LoVo (cell line): ENCODE results near the gene STOX2.

ENCODE experiments used
- DNase-seq: peaks from one replicate; pipeline ENCODE4 v3.0.0-alpha.2; 2016; ENCODE audit warnings: low spot score

STOX2 gene

DNA sequence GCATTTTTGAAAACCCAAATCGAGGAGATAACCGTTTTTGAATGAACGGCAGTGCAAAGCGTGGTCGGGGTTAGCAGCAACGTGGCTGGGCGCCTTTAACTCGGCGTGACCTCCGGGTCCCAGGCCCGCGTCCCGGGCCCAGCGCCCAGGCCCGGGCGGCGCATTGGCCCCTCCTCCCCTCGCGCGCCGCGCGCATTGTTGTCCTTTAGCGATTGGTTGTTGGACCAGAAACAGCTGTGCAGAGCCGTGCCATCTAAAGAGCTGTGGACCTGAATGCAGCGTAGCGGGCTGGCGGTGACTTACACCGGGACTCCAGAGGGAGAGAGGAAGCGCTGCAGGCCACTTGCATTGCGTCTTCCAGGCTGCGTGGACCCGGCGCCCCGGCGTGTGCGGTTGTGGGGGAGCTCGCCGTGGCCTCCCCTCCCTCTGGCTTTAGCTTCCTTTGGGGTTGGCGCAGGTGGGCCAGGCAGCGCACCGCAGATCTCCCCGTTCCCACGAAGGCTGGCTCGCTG lies at the start of gene STOX2:
Gene STOX2, plus strand, starts transcription at position 227 of the 512 bp plus-strand sequence. CDS start 1,484 bp downstream, outside the sequence.
- DNase-seq: no peak

- DNase-seq: no peak
Observed at GRCh38 chr4:183855323-183856190, 49.5 kb upstream of the STOX2 start.

GRCh38 chr4:183857040-183857439 lies 48.1 kb upstream of the STOX2 start:
- DNase-seq: no peak

DNA sequence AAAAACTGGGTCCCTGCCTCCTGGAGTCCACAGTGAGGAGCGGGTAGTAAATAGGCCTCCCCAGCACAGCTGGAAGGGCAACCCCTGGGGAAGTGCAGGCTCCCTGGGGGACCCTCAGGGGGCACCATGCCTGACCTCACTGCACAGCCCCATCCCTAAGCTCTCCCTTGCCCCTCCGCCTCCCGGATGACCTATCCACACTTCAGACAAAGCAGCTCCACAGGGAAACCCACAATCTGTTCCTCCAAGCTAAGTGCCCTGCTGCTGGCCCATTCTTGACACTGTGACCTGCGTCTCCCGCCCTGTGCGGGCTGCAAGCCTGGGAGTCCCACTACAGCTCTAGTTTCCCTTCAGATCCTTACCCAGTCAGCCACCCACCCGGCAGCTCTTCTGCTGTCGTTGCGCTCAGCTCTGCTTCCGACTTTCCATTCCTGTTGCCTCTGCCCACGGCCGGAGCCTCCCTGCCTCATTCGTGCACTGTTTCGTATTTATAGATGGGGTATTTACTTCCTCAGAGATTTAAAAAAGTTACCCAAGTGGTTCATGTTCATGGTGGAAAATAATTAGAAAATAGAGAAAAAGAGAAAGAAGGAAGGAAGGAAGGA lies 47.0 kb upstream of the STOX2 start:
- DNase-seq: no peak

- no peak for DNase-seq
Observed at GRCh38 chr4:183860119-183860518, 45.0 kb upstream of the STOX2 start.

DNA sequence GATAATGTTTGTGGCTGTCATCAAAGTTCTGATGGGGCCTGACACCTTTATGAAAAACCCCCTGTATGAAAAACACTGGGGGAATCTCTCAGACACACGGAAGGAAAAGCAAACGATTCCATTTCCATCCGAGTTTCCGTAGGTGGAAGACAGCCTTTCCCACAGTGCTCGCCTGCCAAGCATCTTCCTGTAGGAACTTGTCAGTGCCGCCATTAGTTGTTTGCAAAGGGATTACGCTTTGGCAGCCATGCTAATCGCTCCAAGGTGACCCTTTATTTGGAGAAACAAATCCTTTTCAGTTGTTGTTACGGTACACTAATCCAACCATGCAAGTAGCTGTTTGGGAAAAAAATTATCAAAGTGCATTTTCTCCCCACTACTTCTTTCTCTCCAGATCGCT lies 44.4 kb upstream of the STOX2 start:
- DNase-seq: no peak

DNA sequence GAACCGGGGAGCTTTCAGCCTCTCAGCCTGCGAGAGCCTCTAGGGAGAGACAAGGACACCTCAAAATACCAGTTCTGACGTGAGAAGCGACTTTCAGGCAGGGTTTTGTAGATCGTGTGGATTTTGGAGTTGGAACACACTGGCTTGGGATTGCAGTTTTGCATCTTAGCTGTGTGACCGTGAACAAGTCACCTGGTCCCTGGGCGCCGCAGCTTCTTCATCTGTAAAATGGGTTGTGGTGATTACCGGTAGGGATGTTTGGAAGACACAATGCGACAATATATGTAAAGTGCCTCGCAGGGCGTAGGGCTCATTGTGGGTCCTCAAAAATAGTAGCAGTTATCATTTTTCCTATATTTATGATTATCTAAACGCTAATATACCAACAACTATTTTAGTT lies 43.7 kb upstream of the STOX2 start:
- no peak for DNase-seq

- DNase-seq: no peak
Observed at GRCh38 chr4:183863155-183863825, 41.8 kb upstream of the STOX2 start.

GRCh38 chr4:183867247-183867646 lies 37.9 kb upstream of the STOX2 start:
- DNase-seq: no peak

- DNase-seq: no peak
Observed at GRCh38 chr4:183870997-183871396, 34.1 kb upstream of the STOX2 start.

DNA sequence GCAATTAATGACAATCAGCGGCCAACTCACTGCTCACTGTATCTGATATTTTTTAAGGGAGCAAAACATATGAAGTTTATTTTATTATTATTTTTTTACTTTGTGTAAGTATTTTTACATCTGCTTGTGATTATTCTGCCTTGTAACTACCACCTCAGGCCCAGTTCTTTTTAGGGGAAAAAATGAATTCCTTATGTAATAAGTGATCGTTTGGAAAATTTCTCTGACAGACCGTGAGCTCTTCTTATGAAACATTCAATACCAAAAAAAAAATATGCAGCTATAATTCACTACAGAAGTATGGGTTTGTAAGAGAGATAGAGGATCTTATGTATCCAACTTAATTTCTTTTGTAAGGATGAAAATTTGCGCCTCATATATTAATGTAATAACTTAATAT lies 33.5 kb upstream of the STOX2 start:
- DNase-seq: no peak

GRCh38 chr4:183872531-183872930 lies 32.6 kb upstream of the STOX2 start:
- DNase-seq: no peak

DNA sequence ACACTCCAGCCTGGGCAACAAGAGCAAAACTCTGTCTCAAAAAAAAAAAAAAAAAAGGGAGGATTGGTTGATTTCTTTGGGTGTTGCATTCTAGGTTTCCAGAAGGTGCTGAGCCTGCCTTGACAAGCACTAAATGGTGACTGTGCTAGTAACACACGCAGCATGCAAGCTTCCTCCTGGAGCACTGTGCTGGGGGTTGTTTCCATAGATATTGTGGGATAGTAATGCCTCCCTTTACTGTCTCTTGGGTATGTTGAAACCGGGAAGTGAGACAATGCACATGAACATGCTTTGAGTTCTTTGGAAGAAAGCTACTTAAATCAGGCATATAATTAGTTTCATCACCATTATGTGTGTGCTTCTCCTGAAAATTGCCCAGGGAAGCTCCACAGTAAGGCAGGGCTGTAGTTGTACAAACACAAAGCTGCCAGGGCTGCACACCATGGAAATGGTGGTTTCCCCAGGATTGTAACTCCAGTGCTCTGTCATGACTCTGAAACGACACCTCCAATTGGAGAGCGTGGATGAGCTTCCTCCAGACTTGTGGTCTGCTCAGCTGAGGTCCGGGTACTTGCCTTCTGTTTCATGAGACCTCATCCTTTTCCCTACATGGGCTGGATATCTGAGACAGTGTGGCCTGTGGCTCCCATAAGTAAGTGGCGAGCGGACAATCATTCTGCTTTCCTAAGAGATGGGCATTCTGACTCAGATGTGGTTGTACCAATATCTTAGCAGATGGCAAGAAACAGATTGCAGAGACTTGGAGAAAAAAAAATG lies 31.5 kb upstream of the STOX2 start:
- DNase-seq: no peak

DNA sequence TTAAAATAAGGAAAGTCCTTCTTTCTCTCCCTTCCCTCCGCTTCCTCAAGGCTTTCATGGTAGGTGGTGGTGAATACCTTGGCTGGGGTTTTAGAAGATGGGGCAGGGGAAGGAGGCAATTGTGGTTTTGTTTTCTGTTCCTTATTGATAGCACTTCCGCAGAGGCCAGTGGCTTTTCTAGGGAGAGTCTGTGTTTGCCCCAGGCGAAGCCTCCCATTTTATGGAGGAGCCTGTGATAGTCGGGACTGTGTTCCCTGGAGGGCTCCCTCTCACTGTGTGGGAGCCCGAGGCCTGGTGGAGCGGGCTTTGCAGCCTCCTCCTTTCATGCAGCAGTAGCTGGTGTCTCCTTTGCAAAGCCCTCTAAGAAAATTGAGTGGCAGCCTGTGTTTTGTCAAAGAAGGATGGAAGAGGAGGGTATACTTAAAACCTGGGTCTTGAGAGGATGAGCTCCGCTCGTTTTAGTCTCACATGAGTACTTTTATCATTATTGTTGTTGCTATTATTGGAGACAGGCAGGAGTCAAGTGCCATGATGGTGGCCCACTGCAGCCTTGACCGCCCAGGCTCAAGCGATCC lies 29.8 kb upstream of the STOX2 start:
- no peak for DNase-seq

DNA sequence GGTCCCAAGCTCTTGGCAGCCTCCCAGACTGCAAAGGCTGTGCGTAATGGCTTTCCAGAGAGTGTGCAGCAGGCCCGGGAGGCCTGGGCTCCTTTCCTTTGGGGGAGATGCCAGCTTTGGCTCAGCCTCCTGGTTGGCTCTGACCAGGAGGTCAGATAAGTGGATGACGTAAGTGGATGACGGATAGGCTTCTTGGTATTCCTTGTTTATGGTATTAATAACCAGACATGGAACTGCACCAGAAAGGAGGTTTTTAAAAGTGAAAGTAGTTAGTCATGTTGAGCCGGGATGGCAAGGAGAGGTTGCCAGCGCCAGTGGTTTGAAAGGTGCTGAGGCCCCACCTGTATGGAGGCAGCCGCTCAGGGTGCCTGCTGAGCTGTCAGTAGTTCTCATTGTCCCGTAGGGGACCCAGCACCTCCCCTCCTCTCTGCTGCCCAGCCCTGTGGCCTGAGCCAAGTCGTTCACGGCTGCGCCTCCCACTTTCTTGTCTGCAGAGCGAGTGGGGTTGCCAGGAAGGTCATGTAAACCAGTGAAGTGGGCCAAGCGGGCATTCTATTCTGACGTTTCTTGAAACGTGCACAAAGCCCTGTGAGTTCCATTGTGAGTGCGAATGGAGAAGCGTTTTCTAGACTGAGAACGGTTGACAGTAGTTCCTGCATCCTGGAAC lies 28.7 kb upstream of the STOX2 start:
- DNase-seq: peak; percentile 51

DNA sequence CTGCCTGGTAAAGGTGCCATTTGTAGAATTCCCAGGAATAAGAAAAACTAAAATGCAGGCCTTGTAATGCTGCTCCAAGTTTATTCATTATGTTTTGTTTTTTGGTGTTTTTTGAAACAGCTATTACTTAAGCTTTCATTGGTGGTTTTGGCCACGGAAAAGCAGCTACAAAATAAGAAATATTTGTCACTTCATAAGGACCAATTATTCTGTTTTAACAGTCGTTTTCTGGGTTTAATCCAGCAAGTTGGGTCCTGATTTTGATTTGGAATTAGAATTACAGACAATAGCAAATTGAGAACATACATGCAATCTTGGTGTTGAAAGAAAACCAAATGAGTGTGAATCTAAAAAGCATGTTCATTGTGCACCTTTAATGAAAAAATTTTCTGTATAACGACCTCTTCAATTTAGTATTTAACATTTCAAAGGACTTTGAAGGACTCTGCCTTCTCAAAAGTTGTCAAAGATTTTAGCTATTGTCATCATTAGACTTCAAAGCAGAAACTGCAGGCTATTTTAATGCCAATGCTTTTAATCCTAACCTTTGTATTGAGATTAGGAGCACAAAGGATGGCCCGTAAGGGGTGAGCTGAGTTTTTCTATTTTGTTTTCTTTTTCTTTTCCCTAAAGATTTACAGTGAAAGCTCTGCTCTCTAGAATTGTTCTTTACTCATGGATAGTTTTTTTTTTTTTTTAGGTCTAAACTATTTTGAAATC lies 26.7 kb upstream of the STOX2 start:
- DNase-seq: no peak

DNA sequence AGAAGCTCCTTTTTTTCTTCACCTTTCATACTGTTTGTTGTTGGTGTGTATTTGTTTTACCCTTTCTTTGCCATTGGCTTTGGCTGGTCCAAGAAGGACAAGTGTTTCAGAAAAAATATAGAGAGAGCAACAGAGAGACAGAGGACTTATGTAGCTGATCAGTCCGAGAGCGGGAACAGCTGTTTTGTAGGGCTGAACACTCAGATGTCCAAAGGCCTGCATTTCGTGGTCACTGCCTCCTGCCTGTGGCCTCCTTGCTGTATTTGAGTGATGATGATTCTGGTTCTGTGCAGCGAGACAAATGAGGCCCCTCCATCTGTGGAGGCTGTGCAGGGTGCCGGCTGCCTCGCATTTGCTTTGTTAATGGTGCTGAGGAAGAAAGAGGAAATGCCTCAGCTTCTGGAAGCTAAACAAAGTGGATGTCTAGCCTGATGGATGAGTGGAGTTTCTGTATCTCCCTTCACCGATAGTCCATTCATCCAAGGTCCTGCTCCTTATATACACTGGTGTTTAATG lies 19.8 kb upstream of the STOX2 start:
- DNase-seq: no peak

DNA sequence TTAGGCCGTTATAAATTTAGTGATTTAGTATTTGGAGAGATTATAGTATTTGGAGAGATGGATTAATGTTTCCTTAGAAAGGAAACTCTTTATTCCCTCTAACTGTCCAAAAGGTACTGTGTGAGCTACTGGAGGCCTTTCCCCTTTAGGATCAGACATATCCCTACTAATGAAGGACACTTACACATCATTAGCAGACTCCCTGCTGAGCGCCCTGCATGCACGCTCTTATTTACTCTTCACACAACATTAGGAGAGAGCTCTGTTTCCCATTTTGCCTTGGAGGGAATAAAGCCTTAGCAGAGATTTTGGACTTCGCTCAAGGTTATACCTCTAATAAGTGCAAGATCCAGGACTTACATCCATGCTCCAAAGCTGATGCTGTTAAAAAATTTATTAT lies 17.8 kb upstream of the STOX2 start:
- DNase-seq: no peak

DNA sequence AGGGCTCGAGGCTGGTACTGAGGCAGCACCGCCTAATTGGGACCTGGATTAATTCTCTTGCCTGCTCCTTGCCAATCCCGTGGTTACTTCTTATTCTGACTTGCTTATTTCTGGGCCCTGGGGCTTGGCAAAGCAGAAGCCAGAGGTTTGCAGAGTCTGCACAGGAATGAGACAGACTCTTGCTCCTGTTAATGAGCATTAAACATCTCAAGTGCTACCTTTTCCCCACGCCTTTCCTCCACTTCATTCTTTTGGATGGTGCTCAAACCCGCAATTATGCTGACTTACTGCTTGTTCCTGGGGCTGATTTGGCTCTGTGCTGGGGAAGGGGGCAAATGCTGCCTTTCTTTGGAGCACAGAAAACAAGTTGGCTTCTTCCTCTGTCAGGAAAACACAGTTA lies 16.5 kb upstream of the STOX2 start:
- no peak for DNase-seq

GRCh38 chr4:183889190-183889589 lies 15.9 kb upstream of the STOX2 start:
- no peak for DNase-seq
